Measurements from ENCODE around the gene AGAP1. TPM values are rescaled to one million over a fixed set of nuclear protein-coding genes. Genes with fewer than 3 reads are reported as not detected.
A peak's percentile ranks its signal among the peaks of the same experiment; 100 is the strongest.

AGAP1 gene
- total RNA-seq, 1 donor from 2014 or later, result 54.7 TPM

- Mint-ChIP-seq H3K27me3 (ENCODE audit: low read depth) (peaks cover 71% of the 10 kb centered on the region), H3K9me3 (no peaks in the 10 kb centered on the region), H3K4me3 (no peak overlapping the region), H3K36me3 (ENCODE audit: low read depth) (peaks cover 3% of the 10 kb centered on the region), H3K4me1 (peaks cover 31% of the 10 kb centered on the region), H3K27ac (ENCODE audit: unreplicated experiment) (no peak overlapping the region)
- TF ChIP-seq, protein P1, sequence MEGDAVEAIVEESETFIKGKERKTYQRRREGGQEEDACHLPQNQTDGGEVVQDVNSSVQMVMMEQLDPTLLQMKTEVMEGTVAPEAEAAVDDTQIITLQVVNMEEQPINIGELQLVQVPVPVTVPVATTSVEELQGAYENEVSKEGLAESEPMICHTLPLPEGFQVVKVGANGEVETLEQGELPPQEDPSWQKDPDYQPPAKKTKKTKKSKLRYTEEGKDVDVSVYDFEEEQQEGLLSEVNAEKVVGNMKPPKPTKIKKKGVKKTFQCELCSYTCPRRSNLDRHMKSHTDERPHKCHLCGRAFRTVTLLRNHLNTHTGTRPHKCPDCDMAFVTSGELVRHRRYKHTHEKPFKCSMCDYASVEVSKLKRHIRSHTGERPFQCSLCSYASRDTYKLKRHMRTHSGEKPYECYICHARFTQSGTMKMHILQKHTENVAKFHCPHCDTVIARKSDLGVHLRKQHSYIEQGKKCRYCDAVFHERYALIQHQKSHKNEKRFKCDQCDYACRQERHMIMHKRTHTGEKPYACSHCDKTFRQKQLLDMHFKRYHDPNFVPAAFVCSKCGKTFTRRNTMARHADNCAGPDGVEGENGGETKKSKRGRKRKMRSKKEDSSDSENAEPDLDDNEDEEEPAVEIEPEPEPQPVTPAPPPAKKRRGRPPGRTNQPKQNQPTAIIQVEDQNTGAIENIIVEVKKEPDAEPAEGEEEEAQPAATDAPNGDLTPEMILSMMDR (conservative IDR thresholded peaks at IDR 0.05), result no peak
- no peak for DNase-seq (ENCODE audit: low read depth, low spot score)
Observed at GRCh38 chr2:236163471-236164200, 669.8 kb downstream of the AGAP1 start.

GRCh38 chr2:236164201-236164924 is 670.5 kb downstream of the AGAP1 start:
- no peak for DNase-seq (ENCODE audit: low read depth, low spot score)
- H3K27me3 Mint-ChIP-seq (ENCODE audit: low read depth), result peaks cover 70% of the 10 kb centered on the region
- H3K27ac Mint-ChIP-seq (ENCODE audit: unreplicated experiment), result no peak overlapping the region
- H3K36me3 Mint-ChIP-seq (ENCODE audit: low read depth), result peaks cover 3% of the 10 kb centered on the region
- TF ChIP-seq, protein P1 (conservative IDR thresholded peaks at IDR 0.05), result no peak
- H3K4me1 Mint-ChIP-seq, result peaks cover 31% of the 10 kb centered on the region
- H3K4me3 Mint-ChIP-seq, result peak overlapping the region; percentile 88
- H3K9me3 Mint-ChIP-seq, result no peaks in the 10 kb centered on the region

DNA sequence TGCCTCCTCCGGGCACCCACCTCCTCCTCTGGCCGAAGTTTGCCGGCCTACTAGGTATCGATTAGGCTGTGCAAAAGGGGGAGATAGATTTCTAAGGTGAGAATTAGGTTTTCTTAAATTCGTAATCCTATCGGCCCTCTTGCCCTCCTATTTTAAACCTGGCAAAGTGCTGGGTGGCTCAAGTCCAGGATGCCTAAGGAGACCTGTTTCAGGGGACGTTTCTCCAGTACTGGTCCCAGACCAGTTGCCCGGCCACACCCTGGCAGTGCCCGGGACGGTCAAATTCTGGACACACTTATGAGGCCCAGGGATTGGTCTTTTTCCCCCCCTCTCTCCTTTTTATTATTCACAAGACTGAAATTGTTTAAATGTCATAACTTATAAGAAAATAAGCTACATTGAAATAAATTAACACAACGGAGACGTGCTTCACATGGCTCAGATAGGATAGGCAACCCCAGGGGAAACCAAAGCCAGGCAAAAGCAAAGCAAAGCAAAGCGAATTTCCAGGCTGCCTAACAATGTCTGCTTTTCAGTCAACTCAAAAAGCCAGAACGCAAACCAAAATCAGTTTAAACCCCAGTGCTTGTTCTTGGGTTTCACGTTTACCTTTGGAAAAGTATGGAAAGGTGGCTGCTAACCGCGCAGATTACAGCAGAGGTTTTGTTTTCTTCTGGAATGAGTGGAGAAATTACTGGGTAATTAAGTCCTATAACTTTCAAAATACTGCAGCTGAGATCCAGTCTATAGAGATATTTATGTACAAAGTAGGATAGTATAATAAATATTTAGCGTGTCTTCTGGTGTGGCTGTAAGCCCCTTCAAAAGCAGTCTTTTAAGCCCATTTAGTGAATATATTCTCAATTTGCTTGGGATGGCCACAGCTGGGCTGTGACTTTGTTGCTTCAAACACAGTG is 671.3 kb downstream of the AGAP1 start:
- H3K27ac Mint-ChIP-seq (ENCODE audit: unreplicated experiment), result no peak overlapping the region
- H3K4me3 Mint-ChIP-seq, result peak overlapping the region; percentile 88
- H3K9me3 Mint-ChIP-seq, result no peaks in the 10 kb centered on the region
- no peak for DNase-seq (ENCODE audit: low read depth, low spot score)
- peaks cover 39% of the 10 kb centered on the region for H3K4me1 Mint-ChIP-seq
- H3K36me3 Mint-ChIP-seq (ENCODE audit: low read depth), result peaks cover 3% of the 10 kb centered on the region
- peaks cover 75% of the 10 kb centered on the region for H3K27me3 Mint-ChIP-seq (ENCODE audit: low read depth)
- TF ChIP-seq, protein P1 (conservative IDR thresholded peaks at IDR 0.05), result no peak

DNA sequence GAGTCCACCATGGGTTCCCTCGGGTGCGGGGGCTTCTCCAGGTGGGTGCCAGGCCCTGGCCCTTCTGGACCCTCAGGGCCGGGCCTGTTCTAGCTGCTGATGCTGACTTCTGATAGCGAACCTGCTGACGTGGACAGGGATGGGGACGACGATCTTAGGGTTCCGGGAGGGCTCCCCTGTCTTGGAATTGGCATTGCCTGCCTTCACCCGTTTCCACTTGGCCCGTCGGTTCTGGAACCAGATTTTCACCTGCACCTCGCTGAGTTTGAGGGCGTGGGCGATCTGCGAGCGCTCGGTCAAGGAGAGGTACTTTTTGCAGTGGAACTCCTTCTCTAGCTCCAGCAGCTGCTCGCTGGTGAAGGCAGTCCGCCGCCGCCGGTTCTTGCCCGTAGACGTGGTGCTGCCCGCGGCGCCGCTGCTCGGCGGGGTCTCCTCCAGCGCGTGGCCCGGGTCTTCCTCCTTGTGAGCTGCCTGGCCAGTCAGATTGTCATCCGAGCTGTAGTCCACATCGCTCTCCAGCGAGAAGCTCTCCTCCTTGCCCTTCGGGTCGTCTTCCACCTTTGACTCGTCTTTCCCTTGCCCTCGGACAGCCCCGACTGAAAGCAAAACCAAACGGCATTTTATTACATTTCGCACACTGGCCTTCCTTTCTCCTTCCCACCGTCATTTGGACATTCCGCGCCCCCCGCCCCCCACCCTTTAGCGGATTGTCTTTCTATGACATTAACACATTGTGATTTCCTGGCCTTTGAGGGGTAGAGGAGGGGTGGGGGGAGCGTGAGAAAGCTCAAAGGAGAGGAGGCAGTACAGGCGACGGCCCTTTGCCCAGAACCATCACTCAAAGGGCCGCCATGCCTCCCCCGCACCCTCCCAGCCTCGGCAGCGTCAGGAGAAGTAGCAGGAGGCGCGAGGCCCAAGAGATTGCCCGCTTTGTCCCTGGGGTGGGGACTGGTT is 672.3 kb downstream of the AGAP1 start:
- H3K9me3 Mint-ChIP-seq, result no peaks in the 10 kb centered on the region
- H3K27me3 Mint-ChIP-seq (ENCODE audit: low read depth), result peaks cover 76% of the 10 kb centered on the region
- H3K4me3 Mint-ChIP-seq, result peak overlapping the region; percentile 88
- peak overlapping the region; percentile 67 for H3K27ac Mint-ChIP-seq (ENCODE audit: unreplicated experiment)
- peaks cover 3% of the 10 kb centered on the region for H3K36me3 Mint-ChIP-seq (ENCODE audit: low read depth)
- DNase-seq (ENCODE audit: low read depth, low spot score), result no peak
- peaks cover 49% of the 10 kb centered on the region for H3K4me1 Mint-ChIP-seq
- TF ChIP-seq, protein P1 (conservative IDR thresholded peaks at IDR 0.05), result no peak

Data from neural crest cell (in vitro differentiated cells).